Measurements from ENCODE around the gene ZDHHC14. TPM values are rescaled to one million over a fixed set of nuclear protein-coding genes. Genes with fewer than 3 reads are reported as not detected.

ZDHHC14 gene
- polyA plus RNA-seq, 2 of the 4 experiments (the other 2 are of a cell fraction), result 2.2 to 2.8 TPM

GRCh38 chr6:157364705-157365104, 16.3 kb upstream of the ZDHHC14 start:
- TF ChIP-seq ZSCAN20 (CRISPR knock-in tag; IDR thresholded peaks at IDR 0.05) (no peak), CHD4 (IDR thresholded peaks at IDR 0.05; ENCODE audit: borderline replicate concordance) (no peak), KDM1A (IDR thresholded peaks at IDR 0.05; ENCODE audit: low read depth) (no peak), CBX8 (IDR thresholded peaks at IDR 0.05) (no peak), MAFK (IDR thresholded peaks at IDR 0.05; ENCODE audit: partially characterized antibody) (no peak), HOXB13 (CRISPR knock-in tag; IDR thresholded peaks at IDR 0.05; ENCODE audit: low read depth) (no peak)
- TF ChIP-seq, protein P1, sequence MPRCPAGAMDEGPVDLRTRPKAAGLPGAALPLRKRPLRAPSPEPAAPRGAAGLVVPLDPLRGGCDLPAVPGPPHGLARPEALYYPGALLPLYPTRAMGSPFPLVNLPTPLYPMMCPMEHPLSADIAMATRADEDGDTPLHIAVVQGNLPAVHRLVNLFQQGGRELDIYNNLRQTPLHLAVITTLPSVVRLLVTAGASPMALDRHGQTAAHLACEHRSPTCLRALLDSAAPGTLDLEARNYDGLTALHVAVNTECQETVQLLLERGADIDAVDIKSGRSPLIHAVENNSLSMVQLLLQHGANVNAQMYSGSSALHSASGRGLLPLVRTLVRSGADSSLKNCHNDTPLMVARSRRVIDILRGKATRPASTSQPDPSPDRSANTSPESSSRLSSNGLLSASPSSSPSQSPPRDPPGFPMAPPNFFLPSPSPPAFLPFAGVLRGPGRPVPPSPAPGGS (IDR thresholded peaks at IDR 0.05), result no peak
- CTCF ChIA-PET, result interaction anchor here (0.6 to 1.4 kb wide), 2 partner anchors 8 to 303 kb away, joined by 3 to 6 read pairs; no protein-coding TSS in a partner anchor
- WGBS (ENCODE audit: missing lambda C conversion rate), result 91% methylated on average over 1 of the region's 1 CpG

DNA sequence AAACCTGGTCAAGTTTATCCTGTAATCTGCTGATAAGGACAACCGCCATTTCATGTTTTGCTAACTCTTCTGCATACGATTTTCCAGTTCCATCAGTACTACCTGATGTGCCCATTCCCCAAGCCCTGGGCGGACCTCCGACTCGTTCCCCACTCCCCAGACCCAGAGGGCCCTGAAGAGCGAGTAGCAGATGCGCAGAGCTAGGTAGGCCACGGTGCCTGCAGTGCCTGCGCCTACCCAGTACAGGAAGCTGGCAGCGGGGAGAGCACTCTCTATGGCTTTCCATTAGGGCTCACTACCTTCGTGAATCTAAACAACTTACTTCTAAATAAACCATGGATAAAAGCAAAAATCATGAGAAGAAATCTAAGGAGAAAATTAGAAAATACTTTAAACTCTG, 14.3 kb upstream of the ZDHHC14 start:
- CTCF ChIA-PET, result no interaction called here
- TF ChIP-seq, protein P2, sequence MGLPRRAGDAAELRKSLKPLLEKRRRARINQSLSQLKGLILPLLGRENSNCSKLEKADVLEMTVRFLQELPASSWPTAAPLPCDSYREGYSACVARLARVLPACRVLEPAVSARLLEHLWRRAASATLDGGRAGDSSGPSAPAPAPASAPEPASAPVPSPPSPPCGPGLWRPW (IDR thresholded peaks at IDR 0.05), result no peak
- WGBS (ENCODE audit: missing lambda C conversion rate), result 67% methylated on average over 9 of the region's 11 CpGs
- POLR2A ChIA-PET, result no interaction called here
- Histone ChIP-seq H3K4me1 (no peaks in the 10 kb centered on the region), H3K4me2 (no peak overlapping the region), H3K27ac (no peak overlapping the region), H3K9me3 (no peaks in the 10 kb centered on the region), H3K4me3 (no peak overlapping the region)
- DNase-seq (ENCODE audit: low read depth in 1 of 2, low spot score in 1 of 2) (no peak), FAIRE-seq (no peak), ATAC-seq (no peak)

More at GRCh38 chr6:157364705-157365104, 16.3 kb upstream of the ZDHHC14 start:
- FAIRE-seq (no peak), DNase-seq (ENCODE audit: low read depth in 1 of 2, low spot score in 1 of 2) (no peak), ATAC-seq (no peak)
- Histone ChIP-seq H3K4me2 (no peak overlapping the region), H3K4me3 (no peak overlapping the region), H3K27ac (no peak overlapping the region), H3K9me3 (no peaks in the 10 kb centered on the region), H3K4me1 (no peaks in the 10 kb centered on the region)
- POLR2A ChIA-PET, result no interaction called here

GRCh38 chr6:157368359-157369049, 12.5 kb upstream of the ZDHHC14 start:
- CTCF ChIA-PET, result no interaction called here
- H3K4me3 ChIP-seq, result no peak overlapping the region
- TF ChIP-seq MAZ (IDR thresholded peaks at IDR 0.05; ENCODE audit: borderline replicate concordance, low read depth, low read length), result no peak
- TF ChIP-seq NPAS2 (CRISPR knock-in tag; IDR thresholded peaks at IDR 0.05; ENCODE audit: borderline replicate concordance), result no peak
- TF ChIP-seq TFCP2L1 (CRISPR knock-in tag; IDR thresholded peaks at IDR 0.05), result no peak
- no peak for TF ChIP-seq TP53 (CRISPR knock-in tag; IDR thresholded peaks at IDR 0.05)
- no peak for TF ChIP-seq FOSL2 (IDR thresholded peaks at IDR 0.05)
- no peak for TF ChIP-seq FOSL2 (CRISPR knock-in tag; IDR thresholded peaks at IDR 0.05)
- no peak for TF ChIP-seq ESRRA (IDR thresholded peaks at IDR 0.05; ENCODE audit: borderline replicate concordance, low read length)
- ATAC-seq (no peak), DNase-seq (ENCODE audit: low read depth in 1 of 2, low spot score in 1 of 2) (no peak), FAIRE-seq (no peak)
- H3K4me1 ChIP-seq, result no peaks in the 10 kb centered on the region
- WGBS (ENCODE audit: missing lambda C conversion rate), result 17% methylated on average over 3 of the region's 7 CpGs
- no peaks in the 10 kb centered on the region for H3K9me3 ChIP-seq
- POLR2A ChIA-PET, result no interaction called here
- no peak overlapping the region for H3K4me2 ChIP-seq
- no peak overlapping the region for H3K27ac ChIP-seq

- TF ChIP-seq ZC3H11A (IDR thresholded peaks at IDR 0.05) (no peak), SMC3 (IDR thresholded peaks at IDR 0.05) (no peak)
- TF ChIP-seq, protein P1 (IDR thresholded peaks at IDR 0.05), result no peak
- no peak overlapping the region for H3K27ac ChIP-seq
- H3K4me3 ChIP-seq, result no peak overlapping the region
- H3K4me1 ChIP-seq, result no peaks in the 10 kb centered on the region
- POLR2A ChIA-PET, result no interaction called here
- FAIRE-seq, result no peak
- H3K9me3 ChIP-seq, result no peaks in the 10 kb centered on the region
- WGBS (ENCODE audit: missing lambda C conversion rate), result 84% methylated on average over 1 of the region's 1 CpG
- H3K4me2 ChIP-seq, result no peak overlapping the region
- DNase-seq (ENCODE audit: low read depth in 1 of 2, low spot score in 1 of 2), result no peak
- CTCF ChIA-PET, result interaction anchor here (0.6 to 1.0 kb wide), 3 partner anchors 12 to 566 kb away, joined by 3 to 5 read pairs (median 3); partner anchors contain the start of gene TMEM242
- ATAC-seq, result no peak
Measured at GRCh38 chr6:157370755-157371154, 10.2 kb upstream of the ZDHHC14 start.

Data from A549 (cell line).